Naive thymus-derived CD4-positive, alpha-beta T cell (primary cell): ENCODE data around the gene ACTR5. TPM values are rescaled to one million over a fixed set of nuclear protein-coding genes. Genes with fewer than 3 reads are reported as not detected.

Source experiments
- ATAC-seq: fragments of 150-1000 bp; cut with Tn5 transposase; 2 replicates; pipeline ENCODE4 v1.10.0; 2021; ENCODE audit warnings: mild to moderate bottlenecking, moderate library complexity
- CTCF ChIA-PET: fragments of 350-600 bp; sonication (Branson Sonifier 250); formaldehyde crosslinking; loops from one replicate; lab custom pipeline; 2021; ENCODE audit warnings: antibody characterized with exemption; lab: Charles Lee
- POLR2A ChIA-PET: fragments of 350-600 bp; sonication (Branson Sonifier 250); formaldehyde crosslinking; loops from one replicate; lab custom pipeline; 2021; ENCODE audit warnings: antibody characterized with exemption, inconsistent platforms; lab: Charles Lee
- DNase-seq, 9 donors: peaks; one replicate each; pipeline versions ENCODE4 v3.0.0 to v3.0.0-alpha.2; 2020 to 2022; ENCODE audit warnings: mixed read lengths in 1 of 9
- H3K27ac ChIP-seq: one replicate; pipeline ENCODE4 v1.7.0; 2013; ENCODE audit warnings: mild to moderate bottlenecking, low read depth, low read length, moderate library complexity
- H3K27me3 ChIP-seq, 2 donors: one replicate each; pipeline ENCODE4 v1.7.0; 2013; ENCODE audit warnings: low read length in 2 of 2, mild to moderate bottlenecking in 2 of 2, moderate library complexity in 2 of 2; ENCODE audit not compliant: control insufficient read depth in 2 of 2, insufficient read depth in 2 of 2
- H3K36me3 ChIP-seq, 3 experiments: 1 replicate in 2 of 3; 2 replicates in 1 of 3; pipeline ENCODE4 v1.7.0; 2013; ENCODE audit warnings: low read length in 3 of 3, mild to moderate bottlenecking in 3 of 3, moderate library complexity in 1 of 3; ENCODE audit not compliant: insufficient read depth in 3 of 3, control insufficient read depth in 2 of 3
- H3K4me1 ChIP-seq, 2 donors: one replicate each; pipeline ENCODE4 v1.7.0; 2013; ENCODE audit warnings: low read length in 2 of 2, mild to moderate bottlenecking in 2 of 2, moderate library complexity in 1 of 2; ENCODE audit not compliant: control insufficient read depth in 2 of 2, insufficient read depth in 2 of 2
- H3K4me3 ChIP-seq: 2 replicates; pipeline ENCODE4 v1.7.0; 2013; ENCODE audit warnings: mild to moderate bottlenecking, low read length
- H3K9me3 ChIP-seq, 3 experiments: 1 replicate in 2 of 3; 2 replicates in 1 of 3; pipeline ENCODE4 v1.7.0; 2013; ENCODE audit warnings: low read length in 3 of 3; ENCODE audit not compliant: control insufficient read depth in 2 of 3
- H3K27ac Mint-ChIP-seq, 9 donors: one replicate each; pipeline ENCODE4 v1.8.0; 2020 to 2022; ENCODE audit warnings: mixed read lengths in 9 of 9, mild to moderate bottlenecking in 8 of 9, moderate library complexity in 5 of 9, inconsistent platforms in 2 of 9
- H3K27me3 Mint-ChIP-seq, 5 donors: one replicate each; pipeline ENCODE4 v1.8.0; 2021 to 2022; ENCODE audit warnings: mixed read lengths in 5 of 5, mild to moderate bottlenecking in 1 of 5
- H3K36me3 Mint-ChIP-seq, 5 donors: one replicate each; pipeline ENCODE4 v1.8.0; 2020 to 2022; ENCODE audit warnings: mixed read lengths in 5 of 5, mild to moderate bottlenecking in 3 of 5, inconsistent platforms in 1 of 5
- H3K4me1 Mint-ChIP-seq, 7 donors: one replicate each; pipeline ENCODE4 v1.8.0; 2020 to 2022; ENCODE audit warnings: mixed read lengths in 7 of 7, mild to moderate bottlenecking in 3 of 7, inconsistent platforms in 1 of 7
- H3K4me3 Mint-ChIP-seq, 10 donors: one replicate each; pipeline ENCODE4 v1.8.0; 2020 to 2022; ENCODE audit warnings: mild to moderate bottlenecking in 10 of 10, mixed read lengths in 10 of 10, moderate library complexity in 6 of 10, inconsistent platforms in 2 of 10
- H3K9me3 Mint-ChIP-seq, 11 donors: one replicate each; pipeline ENCODE4 v1.8.0; 2020 to 2022; ENCODE audit warnings: mixed read lengths in 11 of 11, mild to moderate bottlenecking in 4 of 11, inconsistent platforms in 1 of 11, moderate library complexity in 1 of 11
- intact Hi-C, 2 donors: fragments of 100-400 bp; cut with micrococcal nuclease; formaldehyde crosslinking; loops; one replicate each; pipeline ENCODE4 v1.15.1; 2023
- polyA plus RNA-seq, 2 donors: library from polyadenylated mRNA; unstranded; fragments of 300-500 nt; fragmentation: Illumina TruSeq; gene quantifications; one replicate each; pipeline ENCODE4 v1.2.3, GENCODE V29; 2021
- total RNA-seq, 6 experiments: library from RNA in 5 of 6; stranded (reverse) in 5 of 6; gene quantifications; 1 replicate in 5 of 6; 2 replicates in 1 of 6; pipeline ENCODE4 v1.2.3 and lab custom pipeline; 2021 to 2026

Gene ACTR5
- total and polyA plus RNA-seq, 7 experiments from 2014 or later: 8.9 to 20.8 (median 15.1) TPM

GRCh38 chr20:38779247-38780097, 31.2 kb downstream of the ACTR5 start:
- peaks cover 0 to 13% (median 5%) of the 10 kb centered on the region in 7 donors for H3K4me1 Mint-ChIP-seq
- peak overlapping the region in 3 of 10 donors; percentile 21 to 55 (median 36) for H3K4me3 Mint-ChIP-seq
- POLR2A ChIA-PET: interaction anchor here (0.8 kb wide), 1 partner anchor 11 kb away, joined by 3 read pairs; no protein-coding TSS in a partner anchor
- peaks cover 2 to 10% (median 6%) of the 10 kb centered on the region in 5 donors for H3K36me3 Mint-ChIP-seq
- peak overlapping the region in 4 of 9 donors; percentile 16 to 52 (median 38) for H3K27ac Mint-ChIP-seq
- intact Hi-C loops: no loop called here
- no peaks in the 10 kb centered on the region for H3K4me1 ChIP-seq
- H3K9me3 ChIP-seq: no peaks in the 10 kb centered on the region
- no peak overlapping the region for H3K4me3 ChIP-seq
- CTCF ChIA-PET: interaction anchor here (0.6 kb wide), 1 partner anchor 11 kb away, joined by 5 read pairs; no protein-coding TSS in a partner anchor
- H3K27ac ChIP-seq: no peak overlapping the region
- no peaks in the 10 kb centered on the region for H3K27me3 Mint-ChIP-seq
- DNase-seq (no peak), ATAC-seq (no peak)
- peaks cover 0 to under 1% (median 0%) of the 10 kb centered on the region in 11 donors for H3K9me3 Mint-ChIP-seq
- H3K36me3 ChIP-seq: no peaks in the 10 kb centered on the region
- H3K27me3 ChIP-seq: no peaks in the 10 kb centered on the region

GRCh38 chr20:38782275-38782674, 34.0 kb downstream of the ACTR5 start:
- no peak overlapping the region for H3K4me3 Mint-ChIP-seq
- ATAC-seq (no peak), DNase-seq (no peak)
- no peak overlapping the region for H3K27ac ChIP-seq
- H3K27me3 ChIP-seq: no peaks in the 10 kb centered on the region
- H3K27me3 Mint-ChIP-seq: no peaks in the 10 kb centered on the region
- H3K9me3 Mint-ChIP-seq: no peaks in the 10 kb centered on the region
- peaks cover 0 to 5% (median 0%) of the 10 kb centered on the region in 5 donors for H3K36me3 Mint-ChIP-seq
- H3K9me3 ChIP-seq: no peaks in the 10 kb centered on the region
- H3K36me3 ChIP-seq: no peaks in the 10 kb centered on the region
- peak overlapping the region in 3 of 9 donors; percentile 44 to 85 (median 53) for H3K27ac Mint-ChIP-seq
- no peaks in the 10 kb centered on the region for H3K4me1 ChIP-seq
- POLR2A ChIA-PET: no interaction called here
- no peak overlapping the region for H3K4me3 ChIP-seq
- CTCF ChIA-PET: no interaction called here
- intact Hi-C loops: no loop called here
- H3K4me1 Mint-ChIP-seq: peaks cover 0 to 7% (median 5%) of the 10 kb centered on the region in 7 donors

- CTCF ChIA-PET: no interaction called here
- Histone ChIP-seq H3K4me3 (no peak overlapping the region), H3K27me3 (no peaks in the 10 kb centered on the region), H3K27ac (no peak overlapping the region), H3K36me3 (no peaks in the 10 kb centered on the region), H3K4me1 (no peaks in the 10 kb centered on the region), H3K9me3 (no peaks in the 10 kb centered on the region)
- no peaks in the 10 kb centered on the region for H3K36me3 Mint-ChIP-seq
- POLR2A ChIA-PET: interaction anchor here (0.6 to 1.2 kb wide), 3 partner anchors 26 to 88 kb away, joined by 3 read pairs; no protein-coding TSS in a partner anchor
- DNase-seq (no peak), ATAC-seq (no peak)
- H3K27ac Mint-ChIP-seq: peak overlapping the region in 1 of 9 donors; percentile 46
- H3K9me3 Mint-ChIP-seq: peaks cover 0 to 2% (median 0%) of the 10 kb centered on the region in 11 donors
- H3K4me3 Mint-ChIP-seq: no peak overlapping the region
- H3K27me3 Mint-ChIP-seq: no peaks in the 10 kb centered on the region
- H3K4me1 Mint-ChIP-seq: peaks cover 0 to 9% (median 7%) of the 10 kb centered on the region in 7 donors
- intact Hi-C loops: no loop called here
Observed at GRCh38 chr20:38787870-38788269, 39.6 kb downstream of the ACTR5 start.

- no peaks in the 10 kb centered on the region for H3K9me3 ChIP-seq
- no peak overlapping the region for H3K4me3 ChIP-seq
- no peak for DNase-seq
- H3K36me3 Mint-ChIP-seq: no peaks in the 10 kb centered on the region
- CTCF ChIA-PET: interaction anchor here (0.8 to 1.0 kb wide), 2 partner anchors 17 to 97 kb away, joined by 3 to 4 read pairs; no protein-coding TSS in a partner anchor
- no peak for ATAC-seq
- H3K27me3 ChIP-seq: no peaks in the 10 kb centered on the region
- POLR2A ChIA-PET: no interaction called here
- H3K9me3 Mint-ChIP-seq: peaks cover 0 to 2% (median 0%) of the 10 kb centered on the region in 11 donors
- peaks cover 0 to 4% of the 10 kb centered on the region in 2 donors for H3K4me1 ChIP-seq
- no peaks in the 10 kb centered on the region for H3K36me3 ChIP-seq
- no peak overlapping the region for H3K27ac ChIP-seq
- H3K4me3 Mint-ChIP-seq: no peak overlapping the region
- H3K4me1 Mint-ChIP-seq: peaks cover 0 to 15% (median 8%) of the 10 kb centered on the region in 7 donors
- intact Hi-C loops: loop anchor here (1.0 to 2.0 kb wide), 4 partner anchors 15 to 143 kb away; partner anchors contain the start of gene PPP1R16B (in 2 of the 2)
- H3K27me3 Mint-ChIP-seq: no peaks in the 10 kb centered on the region
- peak overlapping the region in 1 of 9 donors; percentile 55 for H3K27ac Mint-ChIP-seq
Observed at GRCh38 chr20:38789503-38790199, 41.4 kb downstream of the ACTR5 start.

- peak; percentile 60 for ATAC-seq
- intact Hi-C loops: loop anchor here (1.0 to 2.0 kb wide), 4 partner anchors 14 to 144 kb away; partner anchors contain the start of gene PPP1R16B (in 2 of the 2)
- no peak overlapping the region for H3K4me3 ChIP-seq
- H3K27me3 ChIP-seq: no peaks in the 10 kb centered on the region
- H3K9me3 ChIP-seq: no peaks in the 10 kb centered on the region
- Mint-ChIP-seq H3K4me1 (peaks cover 0 to 15% (median 9%) of the 10 kb centered on the region in 7 donors), H3K9me3 (peaks cover 0 to 2% (median 0%) of the 10 kb centered on the region in 11 donors), H3K4me3 (peak overlapping the region in 5 of 10 donors; percentile 5 to 37 (median 15)), H3K27me3 (no peaks in the 10 kb centered on the region), H3K27ac (peak overlapping the region in 6 of 9 donors; percentile 2 to 90 (median 64)), H3K36me3 (no peaks in the 10 kb centered on the region)
- peaks cover 0 to 4% of the 10 kb centered on the region in 2 donors for H3K4me1 ChIP-seq
- DNase-seq: peak in 4 of 9 donors; percentile 20 to 63 (median 40)
- ChIA-PET POLR2A (no interaction called here), CTCF (interaction anchor here (0.8 to 1.0 kb wide), 2 partner anchors 16 to 96 kb away, joined by 3 to 4 read pairs; no protein-coding TSS in a partner anchor)
- H3K27ac ChIP-seq: no peak overlapping the region
- H3K36me3 ChIP-seq: no peaks in the 10 kb centered on the region
Observed at GRCh38 chr20:38790200-38791053, 42.2 kb downstream of the ACTR5 start.
